ENCODE results near the gene RHBDF1. TPM values are rescaled to one million over a fixed set of nuclear protein-coding genes. Genes with fewer than 3 reads are reported as not detected.
"Not testable (repeated sequence)": the region's sequence is repeated elsewhere in the genome, so short reads cannot be mapped to it uniquely, and the experiment has no call there.

The RHBDF1 gene
- total RNA-seq, 1 experiment from 2014 or later = 23.3 TPM

GRCh38 chr16:38941-39892 lies 33.2 kb downstream of the RHBDF1 start:
- no peak for DNase-seq (ENCODE audit: extremely low read depth, low read depth)

GRCh38 chr16:38206-38605 lies 34.2 kb downstream of the RHBDF1 start:
- DNase-seq (ENCODE audit: extremely low read depth, low read depth) = not testable (repeated sequence)

GRCh38 chr16:37511-37910 lies 34.9 kb downstream of the RHBDF1 start:
- DNase-seq (ENCODE audit: extremely low read depth, low read depth) = no peak

DNA sequence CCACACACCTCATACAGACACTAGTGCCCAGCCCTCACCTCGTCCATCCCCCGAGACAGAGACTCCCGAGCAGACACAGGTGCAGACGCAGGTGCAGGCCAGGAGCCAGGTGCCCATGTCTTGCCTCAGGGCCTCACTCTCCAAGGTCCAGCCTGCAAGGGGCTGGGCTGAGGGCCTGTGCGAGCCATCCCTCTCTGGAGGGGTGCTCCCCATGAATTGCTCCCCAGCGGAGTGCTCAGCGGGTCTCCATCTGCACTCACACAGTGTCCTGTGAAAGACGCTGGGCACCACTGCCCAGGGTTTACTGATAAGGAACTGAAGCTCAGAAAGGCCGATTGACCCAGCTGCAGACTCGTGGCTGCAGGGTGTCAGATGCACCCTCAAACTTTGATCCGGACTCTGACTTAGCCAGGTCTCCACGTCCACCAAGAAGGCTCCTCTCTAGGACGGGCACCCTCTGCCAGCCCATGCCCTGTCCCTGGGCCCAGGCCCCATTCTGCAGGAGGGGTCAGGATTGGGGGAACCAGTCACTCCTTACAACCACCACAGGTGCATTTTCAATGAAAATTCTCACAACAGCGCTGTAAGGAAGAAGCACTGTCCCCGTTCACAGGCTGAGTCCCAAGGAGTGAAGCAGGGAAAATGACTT lies 36.0 kb downstream of the RHBDF1 start:
- DNase-seq (ENCODE audit: extremely low read depth, low read depth) = no peak

- DNase-seq (ENCODE audit: extremely low read depth, low read depth) = no peak
Observed at GRCh38 chr16:35678-36305, 36.6 kb downstream of the RHBDF1 start.

DNA sequence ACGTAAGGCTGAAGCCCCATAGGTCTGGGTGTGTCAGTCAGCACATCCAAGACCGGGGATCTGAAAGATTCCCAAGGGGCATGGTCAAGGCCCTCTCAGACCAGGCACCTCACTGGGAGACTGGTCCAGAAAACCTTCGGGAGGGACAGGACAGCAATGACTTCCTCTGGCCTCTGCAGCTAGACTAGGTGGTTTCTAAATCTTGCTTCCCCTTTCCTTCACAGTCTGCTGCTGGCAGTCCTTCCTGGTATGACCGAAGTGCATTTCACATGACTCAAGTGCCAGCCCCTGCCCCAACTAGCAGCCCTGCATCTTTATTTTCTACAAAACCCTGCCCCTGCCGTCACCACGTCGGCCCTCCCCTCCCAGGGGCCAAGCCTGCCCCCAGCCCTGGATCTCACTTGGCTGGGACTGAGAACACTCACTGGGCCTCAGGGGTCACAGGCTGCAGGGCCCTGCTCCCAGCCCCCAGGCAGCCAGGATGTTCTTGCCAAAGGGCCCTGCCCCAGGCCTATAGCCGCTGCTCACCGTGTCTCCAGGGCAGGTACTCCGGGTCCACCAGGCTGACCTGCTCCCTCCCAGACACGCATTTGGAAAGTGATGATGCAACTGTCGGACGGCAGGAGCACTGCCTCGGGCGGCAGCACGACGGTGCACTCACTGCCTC lies 37.3 kb downstream of the RHBDF1 start:
- DNase-seq (ENCODE audit: extremely low read depth, low read depth) = no peak

GRCh38 chr16:34648-34987 lies 37.8 kb downstream of the RHBDF1 start:
- DNase-seq (ENCODE audit: extremely low read depth, low read depth) = no peak

DNA sequence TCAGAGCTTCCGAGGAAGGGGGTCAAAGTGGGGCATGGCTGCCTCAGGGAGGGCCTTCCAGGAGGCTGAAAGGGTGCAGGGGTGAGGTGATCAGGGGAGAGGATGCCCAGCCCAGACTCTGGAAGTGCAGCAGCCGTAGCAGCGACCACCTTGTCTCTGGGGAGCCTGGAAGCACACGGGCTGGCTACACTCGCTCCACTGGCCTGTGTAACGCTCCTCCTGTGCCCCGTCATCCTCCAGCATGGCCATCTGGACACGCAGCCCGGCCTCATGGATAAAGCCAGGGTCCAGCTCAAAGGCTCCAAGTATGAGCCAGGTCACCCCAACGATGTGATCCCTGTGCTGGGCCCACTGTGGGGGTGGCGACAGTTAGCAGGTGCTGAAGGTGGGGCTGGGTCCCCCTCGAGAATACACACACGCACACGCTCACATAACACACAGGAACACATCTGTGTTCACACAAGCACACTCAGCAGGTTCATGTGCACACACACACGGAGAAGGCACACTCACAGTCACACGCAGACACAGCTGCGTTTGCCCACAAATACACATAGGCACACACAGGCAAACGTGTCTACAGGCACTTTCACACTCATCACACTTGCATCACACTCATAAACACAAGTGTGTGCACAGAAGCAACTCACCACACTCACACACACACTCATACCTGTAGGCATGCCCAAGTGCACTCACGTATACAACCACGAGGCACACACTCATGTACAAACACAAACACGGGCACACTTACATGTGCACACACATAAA lies 38.4 kb downstream of the RHBDF1 start:
- DNase-seq (ENCODE audit: extremely low read depth, low read depth) = no peak

- DNase-seq (ENCODE audit: extremely low read depth, low read depth) = not testable (repeated sequence)
Observed at GRCh38 chr16:33154-33876, 39.1 kb downstream of the RHBDF1 start.

DNA sequence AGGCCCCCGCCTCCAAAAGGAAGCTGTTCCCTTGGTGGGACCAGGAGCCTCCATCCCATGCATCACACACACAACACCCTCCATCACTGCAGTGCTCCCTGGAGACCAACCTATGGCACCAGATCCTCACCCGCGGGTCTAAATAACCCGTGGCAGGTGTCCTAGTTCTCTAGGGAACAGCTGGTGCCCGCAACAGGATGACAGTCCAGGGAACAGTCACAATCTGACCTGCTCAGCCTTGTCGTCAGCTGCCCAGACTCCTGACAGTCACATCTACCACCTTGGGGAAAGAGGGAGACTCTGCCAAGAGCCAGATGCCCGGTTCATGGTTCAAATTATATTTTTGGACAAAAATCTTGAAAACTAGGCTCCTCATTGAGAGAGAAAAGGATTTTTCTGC lies 41.8 kb downstream of the RHBDF1 start:
- DNase-seq (ENCODE audit: extremely low read depth, low read depth) = not testable (repeated sequence)

DNA sequence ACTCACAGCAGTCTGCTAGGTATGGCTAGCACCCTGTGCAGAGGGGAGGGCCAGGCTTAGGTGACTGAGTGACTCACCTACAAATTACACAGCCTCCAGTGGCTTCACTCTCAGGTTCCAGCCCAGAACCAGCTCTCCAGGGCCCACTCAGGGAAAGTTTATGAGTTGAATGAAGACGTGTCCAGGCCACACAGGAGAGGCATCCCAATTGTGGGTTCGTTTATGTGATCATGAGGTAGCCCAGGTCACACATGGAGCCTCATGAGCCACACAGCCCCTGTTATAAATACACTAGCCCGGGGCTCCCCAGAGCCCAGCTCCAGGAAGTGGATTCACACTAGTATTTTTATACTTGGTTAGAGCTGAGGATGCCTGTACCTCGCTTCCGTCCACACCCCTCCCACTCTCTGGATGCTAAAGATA lies 46.5 kb downstream of the RHBDF1 start:
- not testable (repeated sequence) for DNase-seq (ENCODE audit: extremely low read depth, low read depth)

GRCh38 chr16:24151-24550 lies 48.3 kb downstream of the RHBDF1 start:
- DNase-seq (ENCODE audit: extremely low read depth, low read depth) = not testable (repeated sequence)

DNA sequence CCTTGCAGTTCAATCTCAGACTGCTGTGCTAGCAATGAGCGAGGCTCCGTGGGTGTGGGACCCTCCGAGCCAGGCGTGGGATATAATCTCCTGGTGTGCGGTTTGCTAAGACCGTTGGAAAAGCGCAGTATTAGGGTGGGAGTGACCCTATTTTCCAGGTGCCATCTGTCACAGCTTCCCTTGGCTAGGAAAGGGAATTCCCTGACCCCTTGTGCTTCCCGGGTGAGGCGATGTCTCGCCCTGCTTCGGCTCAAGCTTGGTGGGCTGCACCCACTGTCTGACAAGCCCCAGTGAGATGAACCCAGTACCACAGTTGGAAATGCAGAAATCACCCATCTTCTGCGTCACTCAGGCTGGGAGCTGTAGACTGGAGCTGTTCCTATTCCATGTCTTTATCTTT lies 51.5 kb downstream of the RHBDF1 start:
- DNase-seq (ENCODE audit: extremely low read depth, low read depth) = not testable (repeated sequence)

DNA sequence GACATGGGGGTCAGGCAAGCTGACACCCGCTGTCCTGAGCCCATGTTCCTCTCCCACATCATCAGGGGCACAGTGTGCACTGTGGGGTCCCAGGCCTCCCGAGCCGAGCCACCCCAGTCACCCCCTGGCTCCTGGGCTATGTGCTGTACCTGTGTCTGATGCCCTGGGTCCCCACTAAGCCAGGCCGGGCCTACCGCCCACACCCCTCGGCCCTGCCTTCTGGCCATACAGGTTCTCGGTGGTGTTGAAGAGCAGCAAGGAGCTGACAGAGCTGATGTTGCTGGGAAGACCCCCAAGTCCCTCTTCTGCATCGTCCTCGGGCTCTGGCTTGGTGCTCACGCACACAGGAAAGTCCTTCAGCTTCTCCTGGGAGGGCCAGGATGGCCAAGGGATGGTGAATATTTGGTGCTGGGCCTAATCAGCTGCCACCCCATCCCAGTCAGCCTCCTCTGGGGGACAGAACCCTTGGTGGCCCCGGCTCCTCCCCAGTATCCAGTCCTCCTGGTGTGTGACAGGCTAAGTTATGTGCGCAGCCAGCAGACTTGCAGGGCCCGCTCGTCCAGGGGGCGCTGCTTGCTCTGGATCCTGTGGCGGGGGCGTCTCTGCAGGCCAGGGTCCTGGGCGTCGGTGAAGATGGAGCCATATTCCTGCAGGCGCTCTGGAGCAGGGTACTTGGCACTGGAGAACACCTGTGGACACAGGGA lies 55.2 kb downstream of the RHBDF1 start:
- DNase-seq (ENCODE audit: extremely low read depth, low read depth) = not testable (repeated sequence)

- not testable (repeated sequence) for DNase-seq (ENCODE audit: extremely low read depth, low read depth)
Observed at GRCh38 chr16:10772-11171, 61.7 kb downstream of the RHBDF1 start.

GRCh38 chr16:9903-10665 lies 62.3 kb downstream of the RHBDF1 start:
- no peak for DNase-seq (ENCODE audit: extremely low read depth, low read depth)

Data from NCI-H460 (cell line).